Nephron (organoid): ENCODE measurements around the gene BCL7A.

Source experiments
- H3K27ac Mint-ChIP-seq, 3 experiments: 2 replicates each; pipeline ENCODE4 v1.8.0; 2020; ENCODE audit warnings: mixed read lengths in 3 of 3, mild to moderate bottlenecking in 2 of 3, moderate library complexity in 1 of 3
- H3K27me3 Mint-ChIP-seq: 2 replicates; pipeline ENCODE4 v1.8.0; 2021; ENCODE audit warnings: low read depth, mild to moderate bottlenecking, moderate library complexity, mixed read lengths
- H3K36me3 Mint-ChIP-seq: 2 replicates; pipeline ENCODE4 v1.8.0; 2020; ENCODE audit warnings: low read depth, mixed read lengths
- H3K4me1 Mint-ChIP-seq: 2 replicates; pipeline ENCODE4 v1.8.0; 2020; ENCODE audit warnings: mixed read lengths
- H3K4me3 Mint-ChIP-seq, 3 experiments: 2 replicates each; pipeline ENCODE4 v1.8.0; 2020; ENCODE audit warnings: mild to moderate bottlenecking in 3 of 3, mixed read lengths in 3 of 3, moderate library complexity in 2 of 3
- H3K9me3 Mint-ChIP-seq: 2 replicates; pipeline ENCODE4 v1.8.0; 2020; ENCODE audit warnings: mixed read lengths
- CTCF ChIP-seq, 3 experiments: fragments of 200-600 bp; sonication (generic); IDR thresholded peaks; one replicate each; pipeline ENCODE4 v1.5.0; 2021; ENCODE audit warnings: antibody characterized with exemption in 3 of 3; ENCODE audit not compliant: unreplicated experiment in 3 of 3

The BCL7A gene

GRCh38 chr12:122042910-122043309 lies 21.2 kb downstream of the BCL7A start:
- TF ChIP-seq CTCF (IDR thresholded peaks at IDR 0.05; ENCODE audit: unreplicated experiment in 3 of 3), result no peak
- H3K9me3 Mint-ChIP-seq, result no peaks in the 10 kb centered on the region
- H3K27ac Mint-ChIP-seq, result peak overlapping the region; percentile 80 to 93 (median 91)
- no peaks in the 10 kb centered on the region for H3K27me3 Mint-ChIP-seq
- H3K4me1 Mint-ChIP-seq, result peaks cover 12% of the 10 kb centered on the region
- peak overlapping the region in 1 of 3 experiments; percentile 16 for H3K4me3 Mint-ChIP-seq
- H3K36me3 Mint-ChIP-seq, result peaks cover 45% of the 10 kb centered on the region

- H3K4me3 Mint-ChIP-seq, result no peak overlapping the region
These were observed 21.8 kb downstream of the BCL7A start for GRCh38 chr12:122043476-122043875.

GRCh38 chr12:122045262-122045661 lies 23.6 kb downstream of the BCL7A start:
- no peaks in the 10 kb centered on the region for H3K9me3 Mint-ChIP-seq
- H3K27me3 Mint-ChIP-seq, result no peaks in the 10 kb centered on the region
- H3K27ac Mint-ChIP-seq, result no peak overlapping the region
- H3K36me3 Mint-ChIP-seq, result peaks cover 54% of the 10 kb centered on the region
- no peak for TF ChIP-seq CTCF (IDR thresholded peaks at IDR 0.05; ENCODE audit: unreplicated experiment in 3 of 3)
- H3K4me1 Mint-ChIP-seq, result peaks cover 12% of the 10 kb centered on the region
- no peak overlapping the region for H3K4me3 Mint-ChIP-seq

More at GRCh38 chr12:122043476-122043875, 21.8 kb downstream of the BCL7A start:
- H3K27ac Mint-ChIP-seq, result no peak overlapping the region
- H3K36me3 Mint-ChIP-seq, result peaks cover 48% of the 10 kb centered on the region
- TF ChIP-seq CTCF (IDR thresholded peaks at IDR 0.05; ENCODE audit: unreplicated experiment in 3 of 3), result no peak
- H3K27me3 Mint-ChIP-seq, result no peaks in the 10 kb centered on the region
- H3K9me3 Mint-ChIP-seq, result no peaks in the 10 kb centered on the region
- H3K4me1 Mint-ChIP-seq, result peaks cover 12% of the 10 kb centered on the region

GRCh38 chr12:122046145-122046544 lies 24.5 kb downstream of the BCL7A start:
- Mint-ChIP-seq H3K36me3 (peaks cover 48% of the 10 kb centered on the region), H3K9me3 (no peaks in the 10 kb centered on the region), H3K4me1 (peaks cover 8% of the 10 kb centered on the region), H3K27me3 (no peaks in the 10 kb centered on the region), H3K27ac (no peak overlapping the region), H3K4me3 (no peak overlapping the region)
- TF ChIP-seq CTCF (IDR thresholded peaks at IDR 0.05; ENCODE audit: unreplicated experiment in 3 of 3), result no peak

GRCh38 chr12:122048151-122048550 lies 26.5 kb downstream of the BCL7A start:
- no peak overlapping the region for H3K4me3 Mint-ChIP-seq
- peaks cover 38% of the 10 kb centered on the region for H3K36me3 Mint-ChIP-seq
- H3K27ac Mint-ChIP-seq, result peak overlapping the region in 1 of 3 experiments; percentile 63
- no peaks in the 10 kb centered on the region for H3K27me3 Mint-ChIP-seq
- H3K9me3 Mint-ChIP-seq, result no peaks in the 10 kb centered on the region
- H3K4me1 Mint-ChIP-seq, result peaks cover under 1% of the 10 kb centered on the region
- TF ChIP-seq CTCF (IDR thresholded peaks at IDR 0.05; ENCODE audit: unreplicated experiment in 3 of 3), result no peak

GRCh38 chr12:122049827-122050226 lies 28.1 kb downstream of the BCL7A start:
- no peak overlapping the region for H3K4me3 Mint-ChIP-seq
- no peak for TF ChIP-seq CTCF (IDR thresholded peaks at IDR 0.05; ENCODE audit: unreplicated experiment in 3 of 3)
- H3K27me3 Mint-ChIP-seq, result no peaks in the 10 kb centered on the region
- no peak overlapping the region for H3K27ac Mint-ChIP-seq
- H3K4me1 Mint-ChIP-seq, result peaks cover 5% of the 10 kb centered on the region
- no peaks in the 10 kb centered on the region for H3K9me3 Mint-ChIP-seq
- peaks cover 28% of the 10 kb centered on the region for H3K36me3 Mint-ChIP-seq
